Transverse colon (tissue), 4 donors: ENCODE measurements around the gene SCAPER. TPM values are rescaled to one million over a fixed set of nuclear protein-coding genes. Genes with fewer than 3 reads are reported as not detected.

Source experiments
- DNase-seq: peaks from one replicate; pipeline ENCODE4 v3.0.0-alpha.2; 2019
- H3K27ac ChIP-seq, 4 donors: fragments of 200-600 bp; sonication (generic); 2 replicates each; pipeline ENCODE4 v1.5.1; 2016 to 2018; ENCODE audit warnings: inconsistent platforms in 4 of 4
- H3K27me3 ChIP-seq: fragments of 200-600 bp; sonication (generic); 2 replicates; pipeline ENCODE4 v1.5.1; 2017; ENCODE audit warnings: inconsistent platforms
- H3K36me3 ChIP-seq, 4 donors: fragments of 200-600 bp; sonication (generic); 2 replicates each; pipeline ENCODE4 v1.5.1; 2017 to 2019; ENCODE audit warnings: inconsistent platforms in 4 of 4
- H3K4me1 ChIP-seq, 4 donors: fragments of 200-600 bp; sonication (generic); 2 replicates each; pipeline ENCODE4 v1.5.1; 2017 to 2020; ENCODE audit warnings: inconsistent platforms in 4 of 4
- H3K4me3 ChIP-seq, 4 donors: fragments of 200-600 bp; sonication (generic); 1 replicate in 1 of 4; 2 replicates in 3 of 4; pipeline versions ENCODE4 v1.5.1 to v1.6.1; 2017 to 2019; ENCODE audit warnings: inconsistent platforms in 4 of 4
- H3K9me3 ChIP-seq, 2 donors: fragments of 200-600 bp; sonication (generic); 2 replicates each; pipeline ENCODE4 v1.5.1; 2017 to 2019; ENCODE audit warnings: inconsistent platforms in 2 of 2
- CTCF ChIP-seq, 5 experiments: fragments of 200-600 bp in 3 of 5; fragments of 450-650 bp in 2 of 5; sonication (generic) in 3 of 5; IDR thresholded peaks; 1 replicate in 2 of 5; 2 replicates in 3 of 5; pipeline ENCODE4 v1.5.1; 2016 to 2017; ENCODE audit warnings: antibody characterized with exemption in 5 of 5, inconsistent platforms in 3 of 5, mild to moderate bottlenecking in 2 of 5, moderate library complexity in 1 of 5
- EP300 ChIP-seq: sonication (generic); formaldehyde crosslinking; IDR thresholded peaks from one replicate; pipeline ENCODE4 v1.6.1; 2017; ENCODE audit warnings: antibody characterized with exemption, low read depth
- POLR2A ChIP-seq: fragments of 450-650 bp; IDR thresholded peaks from one replicate; pipeline ENCODE4 v1.6.1; 2016; ENCODE audit warnings: antibody characterized with exemption, mild to moderate bottlenecking, moderate library complexity
- POLR2AphosphoS5 ChIP-seq, 3 donors: sonication (generic); formaldehyde crosslinking; IDR thresholded peaks; one replicate each; pipeline ENCODE4 v1.6.1; 2016; ENCODE audit warnings: antibody characterized with exemption in 3 of 3
- WGBS, 2 donors: methylation state at CpG; one replicate each; pipeline ENCODE4 v1.1.5; 2018; ENCODE audit warnings: low coverage in 1 of 2; 5-methylcytosine and 5-hydroxymethylcytosine counted together
- in situ Hi-C, 4 donors: fragments of 200-750 bp; cut with MboI; loops; one replicate each; pipeline versions ENCODE4 v1.15.0 to v1.15.1; 2017; ENCODE audit warnings: low sequenced_read_pairs in 3 of 4, low pct_ligation_motif_present in 1 of 4, low pct_unique_long_range_greater_than_20kb in 1 of 4
- intact Hi-C: fragments of 100-400 bp; cut with DNase I; formaldehyde crosslinking; loops from one replicate; pipeline ENCODE4 v1.15.1; 2023; ENCODE audit warnings: low total_unique reads
- total RNA-seq, 4 donors: library from RNA; depleted of rRNA; stranded (reverse); fragments of >200 nt; gene quantifications; one replicate each; pipeline ENCODE4 v1.1.0, GENCODE V29; 2016

SCAPER gene
- total RNA-seq, 4 donors from 2014 or later, result 31.8 to 121 (median 48.7) TPM

GRCh38 chr15:76311100-76311953 is 593.8 kb downstream of the SCAPER start, which contains the start of gene ETFA:
TSS of gene ETFA (minus strand) at chr15:76311469. CDS start at chr15:76311388, 81 bp downstream.
- in situ Hi-C loops, result no loop called here
- peak; percentile 98 for DNase-seq
- Histone ChIP-seq H3K4me1 (peaks cover 4 to 21% (median 10%) of the 10 kb centered on the region in 4 donors), H3K27me3 (no peaks in the 10 kb centered on the region), H3K4me3 (peak within 1 kb of the TSS; percentile 41 to 85 (median 63)), H3K27ac (peak within 1 kb of the TSS; percentile 84 to 93 (median 88)), H3K36me3 (no peaks in the 10 kb centered on the region), H3K9me3 (no peaks in the 10 kb centered on the region)
- 0% methylated on average over 60 of the region's 60 CpGs; no CpG with 5 or more reads in 1 of the 2 donors for WGBS, 2 donors
- intact Hi-C loops, result no loop called here
- TF ChIP-seq POLR2A (peak; percentile 97), POLR2AphosphoS5 (IDR thresholded peaks at IDR 0.05) (peak; percentile 96 to 99 (median 98)), EP300 (no peak), CTCF (IDR thresholded peaks at IDR 0.05) (no peak)

- intact Hi-C loops, result loop anchor here (1.0 kb wide), 1 partner anchor 118 kb away; no protein-coding TSS in a partner anchor
- peak overlapping the region; percentile 84 to 93 (median 88) for H3K27ac ChIP-seq
- DNase-seq, result no peak
Measured at GRCh38 chr15:76310475-76311099, 594.6 kb downstream of the SCAPER start.

GRCh38 chr15:76309601-76310330 is 595.4 kb downstream of the SCAPER start:
- Histone ChIP-seq H3K4me1 (peaks cover 4 to 21% (median 10%) of the 10 kb centered on the region in 4 donors), H3K9me3 (no peaks in the 10 kb centered on the region), H3K27me3 (no peaks in the 10 kb centered on the region), H3K4me3 (peak overlapping the region in 3 of 4 donors; percentile 42 to 85 (median 84)), H3K36me3 (no peaks in the 10 kb centered on the region), H3K27ac (peak overlapping the region in 3 of 4 donors; percentile 87 to 93 (median 90))
- in situ Hi-C loops, result no loop called here
- WGBS, 2 donors, result 80 to 83% methylated on average over 10 to 13 of the region's 13 CpGs
- TF ChIP-seq CTCF (IDR thresholded peaks at IDR 0.05) (no peak), POLR2A (no peak), EP300 (no peak), POLR2AphosphoS5 (IDR thresholded peaks at IDR 0.05) (no peak)
- no peak for DNase-seq
- intact Hi-C loops, result loop anchor here (1.0 kb wide), 1 partner anchor 117 kb away; no protein-coding TSS in a partner anchor

More at GRCh38 chr15:76310475-76311099, 594.6 kb downstream of the SCAPER start:
- Histone ChIP-seq H3K36me3 (no peaks in the 10 kb centered on the region), H3K4me1 (peaks cover 4 to 21% (median 10%) of the 10 kb centered on the region in 4 donors), H3K9me3 (no peaks in the 10 kb centered on the region), H3K27me3 (no peaks in the 10 kb centered on the region), H3K4me3 (peak overlapping the region; percentile 41 to 85 (median 63))
- in situ Hi-C loops, result no loop called here
- WGBS, 2 donors, result 1% methylated on average over 11 of the region's 16 CpGs; no CpG with 5 or more reads in 1 of the 2 donors
- no peak for TF ChIP-seq POLR2A
- no peak for TF ChIP-seq CTCF (IDR thresholded peaks at IDR 0.05)
- no peak for TF ChIP-seq POLR2AphosphoS5 (IDR thresholded peaks at IDR 0.05)
- TF ChIP-seq EP300, result no peak
